Keratinocyte (primary cell): ENCODE results near the gene RAB3IL1.

Source experiments
- CTCF ChIP-seq, 3 experiments: IDR thresholded peaks in 1 of 3; conservative IDR thresholded peaks in 1 of 3; optimal IDR thresholded peaks in 1 of 3; 2 replicates in 2 of 3; 3 replicates in 1 of 3; pipeline versions ENCODE3 to v1.5.1; 2011; ENCODE audit warnings: low read length in 3 of 3, mild to moderate bottlenecking in 3 of 3, moderate library complexity in 2 of 3, control low read depth in 1 of 3, inconsistent platforms in 1 of 3; ENCODE audit not compliant: insufficient read depth in 2 of 3; ENCODE audit errors: extremely low read depth in 1 of 3
- EZH2 ChIP-seq: IDR thresholded peaks from one replicate; pipeline ENCODE4 v1.6.1; 2012; ENCODE audit warnings: inconsistent platforms, mild to moderate bottlenecking, low read length, moderate library complexity

DNA sequence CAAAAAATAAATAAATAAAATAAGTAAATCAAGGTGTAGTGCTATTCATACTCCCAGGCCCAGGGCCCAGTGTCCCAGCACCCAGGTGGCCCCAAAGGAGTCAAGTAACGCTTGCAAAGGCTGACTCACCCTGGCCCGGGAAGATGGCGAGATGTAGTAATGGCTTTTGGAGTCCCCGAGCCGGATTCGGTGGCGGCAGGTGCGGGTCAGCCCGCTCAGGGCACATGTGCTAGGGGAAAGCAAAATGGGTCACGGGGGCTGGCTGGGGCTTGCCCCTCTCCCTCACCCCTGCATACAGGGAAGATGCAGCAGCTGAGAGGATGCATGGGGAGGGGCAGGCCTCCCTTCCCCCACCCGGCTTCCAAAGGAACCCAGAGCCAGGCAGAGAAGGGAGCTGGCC, 15.1 kb downstream of the RAB3IL1 start:
- no peak for TF ChIP-seq CTCF (optimal IDR thresholded peaks at IDR 0.05 in 1 of 3, IDR thresholded peaks at IDR 0.05 in 1 of 3, conservative IDR thresholded peaks at IDR 0.05 in 1 of 3; ENCODE audit: extremely low read depth in 1 of 3, insufficient read depth in 2 of 3, low read length in 3 of 3)
- no peak for TF ChIP-seq EZH2
